Activated CD8-positive, alpha-beta T cell treated with anti-CD3 and anti-CD28 coated beads for 36 hours (primary cell): Measurements from ENCODE around the gene PGM5. TPM values are rescaled to one million over a fixed set of nuclear protein-coding genes. Genes with fewer than 3 reads are reported as not detected.

Source experiments
- ATAC-seq: fragments of 200-7000 bp; cut with Tn5 transposase; one replicate; pipeline ENCODE4 v1.10.0; 2021; ENCODE audit warnings: mild to moderate bottlenecking, moderate library complexity
- CTCF ChIA-PET: fragments of 350-600 bp; sonication (Branson Sonifier 250); formaldehyde crosslinking; loops from one replicate; lab custom pipeline; 2021; ENCODE audit warnings: antibody characterized with exemption; lab: Charles Lee
- POLR2A ChIA-PET: fragments of 350-600 bp; sonication (Branson Sonifier 250); formaldehyde crosslinking; loops from one replicate; lab custom pipeline; 2021; ENCODE audit warnings: antibody characterized with exemption; lab: Charles Lee
- DNase-seq: peaks from one replicate; pipeline ENCODE4 v3.0.0-alpha.2; 2020
- H3K27ac Mint-ChIP-seq: one replicate; pipeline ENCODE4 v1.8.0; 2021; ENCODE audit warnings: mild to moderate bottlenecking, mixed read lengths
- H3K27me3 Mint-ChIP-seq: one replicate; pipeline ENCODE4 v1.8.0; 2021; ENCODE audit warnings: mixed read lengths
- H3K36me3 Mint-ChIP-seq: one replicate; pipeline ENCODE4 v1.8.0; 2021; ENCODE audit warnings: low read depth, mixed read lengths
- H3K4me1 Mint-ChIP-seq: one replicate; pipeline ENCODE4 v1.8.0; 2021; ENCODE audit warnings: low read depth, mixed read lengths
- H3K4me3 Mint-ChIP-seq: one replicate; pipeline ENCODE4 v1.8.0; 2021; ENCODE audit warnings: mild to moderate bottlenecking, moderate library complexity, mixed read lengths
- H3K9me3 Mint-ChIP-seq: one replicate; pipeline ENCODE4 v1.8.0; 2021; ENCODE audit warnings: mixed read lengths
- intact Hi-C: fragments of 100-400 bp; cut with micrococcal nuclease; formaldehyde crosslinking; loops from one replicate; pipeline ENCODE4 v1.10.0; 2022
- total RNA-seq, 2 experiments: library from RNA; stranded (reverse); gene quantifications; one replicate each; pipeline ENCODE4 v1.2.3, GENCODE V29; 2021
- TF ChIP-seq, protein P1 (sequence below): fragments of 200-600 bp; IDR thresholded peaks from one replicate; pipeline ENCODE4 v1.8.0; 2022; ENCODE audit warnings: antibody characterized with exemption, mild to moderate bottlenecking

PGM5 gene
- total RNA-seq, 2 experiments from 2014 or later = not detected

DNA sequence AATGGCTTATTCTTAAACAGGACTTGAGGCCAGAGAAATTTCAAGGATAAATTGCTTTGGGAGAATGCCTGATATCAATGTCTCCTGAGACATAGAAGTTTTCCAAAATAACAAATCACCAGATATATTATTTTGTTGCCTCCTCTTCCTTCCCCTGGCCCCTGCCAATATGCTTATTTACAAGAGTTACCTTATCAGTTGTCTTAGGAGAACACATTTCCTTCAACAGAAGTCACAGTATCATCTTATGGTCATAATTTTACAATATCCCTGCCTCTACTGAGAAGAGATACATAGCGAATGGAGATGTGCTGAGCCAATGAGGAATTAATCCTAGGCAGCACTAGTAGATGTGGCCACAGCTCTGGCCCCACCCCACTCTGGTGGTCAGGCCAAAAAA, 141.2 kb downstream of the PGM5 start:
- intact Hi-C loops = no loop called here
- Mint-ChIP-seq H3K27ac (no peak overlapping the region), H3K9me3 (no peaks in the 10 kb centered on the region), H3K36me3 (no peaks in the 10 kb centered on the region), H3K27me3 (peaks cover 15% of the 10 kb centered on the region), H3K4me3 (no peak overlapping the region), H3K4me1 (no peaks in the 10 kb centered on the region)
- CTCF ChIA-PET = interaction anchor here (1.5 kb wide), 1 partner anchor 426 kb away, joined by 4 read pairs; no protein-coding TSS in a partner anchor
- TF ChIP-seq, protein P1, sequence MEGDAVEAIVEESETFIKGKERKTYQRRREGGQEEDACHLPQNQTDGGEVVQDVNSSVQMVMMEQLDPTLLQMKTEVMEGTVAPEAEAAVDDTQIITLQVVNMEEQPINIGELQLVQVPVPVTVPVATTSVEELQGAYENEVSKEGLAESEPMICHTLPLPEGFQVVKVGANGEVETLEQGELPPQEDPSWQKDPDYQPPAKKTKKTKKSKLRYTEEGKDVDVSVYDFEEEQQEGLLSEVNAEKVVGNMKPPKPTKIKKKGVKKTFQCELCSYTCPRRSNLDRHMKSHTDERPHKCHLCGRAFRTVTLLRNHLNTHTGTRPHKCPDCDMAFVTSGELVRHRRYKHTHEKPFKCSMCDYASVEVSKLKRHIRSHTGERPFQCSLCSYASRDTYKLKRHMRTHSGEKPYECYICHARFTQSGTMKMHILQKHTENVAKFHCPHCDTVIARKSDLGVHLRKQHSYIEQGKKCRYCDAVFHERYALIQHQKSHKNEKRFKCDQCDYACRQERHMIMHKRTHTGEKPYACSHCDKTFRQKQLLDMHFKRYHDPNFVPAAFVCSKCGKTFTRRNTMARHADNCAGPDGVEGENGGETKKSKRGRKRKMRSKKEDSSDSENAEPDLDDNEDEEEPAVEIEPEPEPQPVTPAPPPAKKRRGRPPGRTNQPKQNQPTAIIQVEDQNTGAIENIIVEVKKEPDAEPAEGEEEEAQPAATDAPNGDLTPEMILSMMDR = no peak
- POLR2A ChIA-PET = no interaction called here
- DNase-seq (no peak), ATAC-seq (no peak)

DNA sequence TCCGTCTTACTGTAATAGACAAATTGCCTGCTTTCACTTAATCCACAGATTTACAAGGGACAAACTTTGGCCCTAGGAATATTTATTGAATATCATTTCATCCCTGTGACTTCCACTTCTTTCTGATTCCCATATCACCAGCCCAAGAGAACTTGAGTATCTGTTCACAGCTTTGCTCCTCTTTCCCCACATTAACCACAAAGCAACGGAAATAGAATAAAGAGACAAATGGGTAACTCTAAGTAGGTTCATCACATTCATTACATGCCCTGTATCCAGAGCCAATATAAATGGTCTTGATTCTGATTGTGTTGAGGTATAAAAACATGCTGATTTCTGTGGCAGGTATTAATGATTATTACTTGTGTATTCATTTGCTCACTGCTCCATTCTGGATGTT, 142.4 kb downstream of the PGM5 start:
- DNase-seq (no peak), ATAC-seq (no peak)
- Mint-ChIP-seq H3K9me3 (no peaks in the 10 kb centered on the region), H3K4me3 (no peak overlapping the region), H3K4me1 (no peaks in the 10 kb centered on the region), H3K27ac (no peak overlapping the region), H3K36me3 (no peaks in the 10 kb centered on the region), H3K27me3 (peaks cover 12% of the 10 kb centered on the region)
- TF ChIP-seq, protein P1 = no peak
- intact Hi-C loops = no loop called here
- ChIA-PET CTCF (no interaction called here), POLR2A (no interaction called here)

DNA sequence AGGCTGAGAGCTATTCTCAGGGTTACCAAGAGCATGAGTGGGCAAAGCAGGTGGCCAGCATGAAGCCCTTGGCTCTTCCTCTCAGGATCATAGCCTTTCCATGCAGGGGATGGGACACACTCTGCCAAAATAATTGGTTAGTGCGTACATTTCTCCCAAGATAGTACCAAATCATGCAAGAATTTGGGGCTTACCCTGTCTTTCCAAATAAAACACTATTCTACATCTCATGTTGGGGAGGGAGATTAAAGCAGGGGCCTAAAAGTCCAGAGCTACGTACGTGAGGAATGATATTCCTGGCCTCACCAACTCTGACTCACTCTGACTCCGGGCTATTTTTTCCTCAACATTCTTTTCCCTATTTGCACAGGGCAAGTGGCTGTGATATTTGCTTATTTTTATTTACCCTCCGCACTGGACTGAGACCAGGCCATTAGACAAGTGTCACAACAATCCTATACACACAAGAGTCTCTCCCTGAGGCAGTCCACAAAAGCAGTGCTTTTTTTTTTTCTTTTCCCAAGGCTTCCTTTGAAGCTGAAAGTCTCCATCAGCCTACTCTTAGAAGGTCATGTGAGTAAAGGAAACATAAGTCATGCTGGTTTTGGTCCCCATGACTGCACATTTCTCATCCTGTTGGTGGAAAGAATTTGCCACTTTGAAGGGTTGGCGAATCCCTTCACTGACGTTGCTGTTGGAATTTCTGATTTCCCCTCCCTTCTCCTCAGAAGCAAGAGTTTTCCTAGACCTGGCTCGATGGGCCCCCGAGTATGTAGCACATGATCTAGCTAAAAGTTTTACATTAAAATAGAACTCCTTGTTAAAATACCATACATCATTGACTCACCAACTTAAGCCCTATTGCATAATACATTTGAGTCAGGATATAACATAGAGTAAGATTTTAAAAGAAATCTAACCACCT, 144.3 kb downstream of the PGM5 start:
- ChIA-PET POLR2A (no interaction called here), CTCF (no interaction called here)
- peaks cover 12% of the 10 kb centered on the region for H3K27me3 Mint-ChIP-seq
- DNase-seq (no peak), ATAC-seq (no peak)
- TF ChIP-seq, protein P1 = no peak
- no peaks in the 10 kb centered on the region for H3K4me1 Mint-ChIP-seq
- H3K27ac Mint-ChIP-seq = no peak overlapping the region
- intact Hi-C loops = no loop called here
- no peaks in the 10 kb centered on the region for H3K36me3 Mint-ChIP-seq
- H3K9me3 Mint-ChIP-seq = no peaks in the 10 kb centered on the region
- H3K4me3 Mint-ChIP-seq = no peak overlapping the region

DNA sequence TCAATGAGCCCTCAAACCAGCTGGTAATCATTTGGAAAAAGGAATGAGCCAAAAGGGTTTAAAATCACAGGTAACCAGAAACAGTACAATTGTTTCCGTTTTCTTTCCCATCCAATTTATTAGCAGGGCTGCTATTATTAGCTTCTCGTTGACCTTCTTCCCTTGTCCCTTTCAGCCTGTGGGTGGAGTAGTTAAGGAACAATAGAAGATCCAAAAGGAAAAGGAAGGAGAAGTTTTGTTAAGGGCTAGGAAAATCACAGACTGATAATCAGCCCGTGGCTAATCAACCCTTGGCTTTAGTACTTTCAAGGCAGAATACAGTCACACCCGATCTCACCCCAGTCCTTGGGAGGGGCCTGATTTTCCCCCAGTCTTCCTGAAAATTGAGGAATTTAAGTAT, 145.9 kb downstream of the PGM5 start:
- DNase-seq = no peak
- H3K36me3 Mint-ChIP-seq = no peaks in the 10 kb centered on the region
- no peaks in the 10 kb centered on the region for H3K4me1 Mint-ChIP-seq

More for the DNA sequence above, 145.9 kb downstream of the PGM5 start:
- Mint-ChIP-seq H3K9me3 (no peaks in the 10 kb centered on the region), H3K27ac (no peak overlapping the region), H3K27me3 (peaks cover 6% of the 10 kb centered on the region), H3K4me3 (no peak overlapping the region)
- TF ChIP-seq, protein P1 = no peak
- ChIA-PET CTCF (no interaction called here), POLR2A (no interaction called here)
- intact Hi-C loops = no loop called here
- ATAC-seq = no peak
